Measurements from ENCODE around the gene JAKMIP2.

Gene JAKMIP2

DNA sequence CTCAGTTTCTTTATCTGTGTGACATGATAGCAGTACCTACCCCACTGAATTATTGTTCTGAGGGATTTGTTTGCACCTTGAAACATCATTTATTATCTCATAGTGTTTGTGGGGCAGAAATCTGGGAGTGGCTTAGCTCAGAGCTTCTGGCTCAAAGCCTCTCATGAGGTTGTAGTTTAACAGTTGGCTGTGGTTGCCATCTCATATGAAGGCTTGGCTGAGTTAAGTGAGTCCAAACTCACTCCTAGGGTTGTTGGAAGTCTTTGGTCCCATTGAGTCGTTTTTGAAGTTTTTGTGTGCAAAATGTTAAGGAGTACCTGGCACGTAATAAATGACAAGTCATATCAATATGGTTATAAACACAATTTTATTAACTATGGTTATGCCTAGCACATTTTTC is 3.6 kb upstream of the JAKMIP2 start:
- no peak for DNase-seq

DNA sequence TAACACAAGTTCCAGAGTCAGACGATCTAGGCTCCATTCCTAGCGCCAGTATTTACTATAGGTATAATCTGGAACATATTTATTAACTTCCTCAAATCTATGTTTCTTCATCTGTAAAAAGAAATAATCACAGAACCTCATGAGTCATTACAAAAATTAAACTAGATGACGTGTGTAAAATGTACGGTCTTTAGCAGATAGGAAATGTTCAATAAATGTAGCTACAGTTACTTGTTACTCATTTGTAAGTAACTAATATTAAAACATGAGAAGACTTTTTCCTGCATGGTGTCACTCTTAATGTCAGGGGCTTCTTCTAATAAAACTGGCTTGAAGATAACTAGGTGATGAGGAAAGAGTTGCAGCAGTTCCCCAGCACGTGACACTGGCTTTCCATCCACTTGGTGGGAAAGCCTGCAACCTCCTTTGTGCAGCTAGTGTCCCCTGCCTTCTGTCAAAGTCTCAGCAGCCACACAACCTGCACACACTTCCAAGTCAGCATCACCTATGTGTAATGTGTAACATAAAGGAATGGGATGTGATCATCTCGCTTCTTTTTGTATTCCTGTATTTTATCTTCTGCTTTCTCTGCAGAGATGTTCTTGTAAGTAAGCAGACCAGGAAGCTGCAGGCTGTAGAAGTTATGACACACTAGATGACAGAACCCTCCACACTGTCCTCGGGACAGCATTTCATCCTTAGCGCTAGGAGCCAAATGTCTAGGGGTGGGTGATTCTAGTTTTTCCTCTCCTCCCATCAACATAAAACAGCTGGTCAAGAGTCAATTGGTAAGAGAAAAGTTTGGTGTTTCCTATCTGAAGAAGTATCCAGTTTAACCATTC is 1.8 kb upstream of the JAKMIP2 start:
- DNase-seq, result no peak

DNA sequence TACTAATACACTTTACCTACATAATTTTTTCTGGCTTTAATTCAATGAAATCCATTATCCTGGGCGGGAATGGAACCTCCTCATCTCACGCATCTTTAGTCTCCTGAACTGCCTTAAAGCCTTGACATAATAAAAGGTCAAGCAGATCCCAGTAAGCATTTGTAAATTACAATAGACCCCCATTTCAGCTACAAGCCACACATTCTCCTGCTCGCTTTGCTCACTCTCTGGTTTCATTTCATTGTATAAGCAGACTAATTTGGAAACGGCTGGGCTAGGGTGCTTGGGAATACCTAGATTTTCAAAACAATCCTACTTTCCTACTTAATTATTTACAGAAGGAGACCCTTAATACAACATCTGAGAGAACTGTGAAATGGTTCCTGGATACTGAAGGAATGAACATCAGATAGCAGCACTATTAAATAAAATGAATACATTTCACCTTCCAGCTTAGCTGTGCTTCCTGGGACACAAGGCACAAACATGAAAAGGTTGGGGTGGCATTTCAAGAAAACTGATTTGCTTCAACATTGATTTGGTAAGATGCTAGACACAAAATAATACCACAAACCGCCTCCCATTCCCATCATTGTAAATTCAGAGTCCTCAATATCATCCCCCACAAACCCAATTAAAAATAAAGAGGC is 1.5 kb downstream of the JAKMIP2 start:
- DNase-seq, result no peak

DNA sequence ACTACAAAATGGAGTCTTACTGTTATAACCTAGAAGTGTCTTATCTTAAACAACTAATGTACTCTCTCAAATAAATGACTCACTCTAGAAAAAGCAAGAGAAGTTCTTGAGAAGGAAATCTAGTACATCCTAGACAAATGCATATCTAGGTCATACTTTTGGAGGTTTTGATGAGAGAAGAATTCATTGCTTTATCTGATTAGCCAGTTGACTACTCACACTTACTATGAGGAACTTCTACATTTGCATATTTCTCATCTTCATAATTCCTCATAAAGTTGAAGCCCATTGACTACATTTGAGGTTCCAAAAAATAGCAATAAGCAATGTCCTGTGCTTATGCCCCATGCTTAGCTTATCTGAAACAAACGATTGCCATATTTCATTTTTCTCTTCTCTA is 2.8 kb downstream of the JAKMIP2 start:
- DNase-seq, result no peak

DNA sequence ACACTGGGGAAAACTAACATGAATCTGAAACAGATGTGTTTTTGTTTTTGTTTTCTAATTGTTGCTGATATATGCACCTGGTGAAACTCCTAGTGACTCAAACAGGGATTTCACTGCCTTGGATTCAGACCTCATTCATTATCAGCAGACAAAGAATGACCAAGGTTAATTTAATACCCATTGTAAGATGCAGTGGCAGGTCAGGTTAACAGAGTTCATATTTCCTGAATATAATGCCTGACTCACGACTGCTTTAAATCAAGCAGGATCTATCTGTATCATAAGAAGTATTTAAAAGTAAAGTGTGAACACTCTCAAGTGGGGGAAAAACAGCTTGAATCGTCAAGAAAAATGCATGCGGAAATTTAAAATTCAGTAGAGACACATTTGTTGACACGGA is 5.5 kb downstream of the JAKMIP2 start:
- DNase-seq, result no peak

DNA sequence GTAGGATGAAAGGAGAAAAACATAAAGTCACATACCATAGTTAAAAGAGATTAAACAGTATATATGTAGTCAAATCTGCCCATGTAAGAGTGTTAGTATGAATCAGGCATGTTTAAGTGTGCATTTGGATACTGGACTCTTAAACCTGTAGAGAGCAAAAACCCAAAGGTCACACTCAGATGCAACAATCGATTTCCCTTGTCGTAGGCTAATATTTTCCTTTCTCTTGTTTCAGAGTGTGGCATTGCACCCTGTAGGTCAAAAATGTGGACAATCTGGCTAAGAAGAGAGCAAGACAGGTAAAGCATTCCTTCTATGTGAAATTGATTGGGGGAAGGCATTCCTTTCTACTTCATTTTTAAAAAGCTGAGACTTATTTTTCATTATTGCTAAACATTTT is 8.9 kb downstream of the JAKMIP2 start:
- no peak for DNase-seq

DNA sequence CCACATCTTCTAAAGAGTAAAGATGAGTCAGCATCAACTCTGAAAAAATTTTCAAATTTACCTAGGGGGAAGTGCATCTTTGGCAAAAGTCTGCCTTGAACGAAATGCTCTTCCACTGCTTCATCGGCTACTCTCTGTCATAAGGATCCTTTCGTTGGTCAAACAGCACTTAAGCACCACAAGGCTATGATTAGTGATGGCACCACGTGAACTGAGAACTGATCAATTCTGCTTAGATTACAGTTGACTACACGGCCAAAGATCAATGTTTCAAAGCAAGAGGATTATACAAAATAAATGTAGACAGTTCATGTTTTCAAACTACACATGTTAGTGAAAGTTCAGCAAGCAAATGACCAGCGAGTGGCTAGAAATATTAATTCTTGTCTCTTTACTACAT is 9.4 kb downstream of the JAKMIP2 start:
- DNase-seq, result no peak

DNA sequence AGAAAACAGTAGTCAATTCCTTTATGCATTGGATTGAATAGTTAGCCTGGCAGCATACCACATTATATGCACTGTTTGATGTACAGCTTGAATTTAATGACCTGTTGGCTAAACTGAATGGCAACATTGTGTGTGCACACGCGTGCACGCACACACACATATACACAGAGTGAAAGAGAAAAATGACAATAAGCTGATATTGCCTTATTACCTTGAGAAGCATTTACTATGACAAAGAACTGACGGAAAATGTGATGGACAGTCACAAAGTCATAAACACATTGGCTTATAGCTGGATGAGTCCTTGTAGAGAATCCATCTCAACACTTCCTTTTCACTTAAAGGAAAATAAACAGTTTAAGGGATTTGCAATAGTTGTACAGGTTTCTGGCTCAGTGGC is 15.5 kb downstream of the JAKMIP2 start:
- no peak for DNase-seq

DNA sequence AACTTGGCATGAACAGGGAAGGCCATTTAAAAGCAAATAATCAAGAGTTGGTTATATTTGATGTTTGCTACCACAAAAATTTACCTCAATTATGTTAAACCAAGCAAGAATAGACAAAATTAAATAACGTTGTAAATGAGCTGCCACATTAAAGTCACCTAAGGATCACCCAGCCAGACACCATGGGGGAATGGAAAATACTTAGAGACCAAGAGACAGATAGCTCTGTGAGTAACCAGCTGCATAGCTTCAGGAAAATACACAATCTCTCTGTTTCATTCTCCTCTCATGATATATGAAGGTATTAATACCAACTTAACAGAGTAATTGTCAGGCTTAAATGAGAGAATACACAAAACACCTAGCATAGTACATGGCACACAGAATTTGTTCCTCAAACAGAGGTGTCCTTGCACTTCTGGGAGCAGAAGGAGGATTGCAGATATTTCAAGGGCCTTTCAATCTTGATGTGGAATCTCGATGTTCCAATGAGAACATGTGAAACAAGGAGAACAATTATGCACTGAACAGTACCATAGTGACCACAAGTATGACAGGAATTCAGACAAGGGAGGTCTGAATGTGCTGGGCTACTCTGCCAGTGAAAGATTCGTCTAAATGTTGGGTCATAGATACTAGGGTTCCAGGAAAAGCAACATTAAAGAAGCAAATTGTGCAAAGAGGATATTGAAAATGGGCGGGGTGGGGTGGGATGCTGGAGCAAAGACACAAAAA is 18.6 kb downstream of the JAKMIP2 start:
- no peak for DNase-seq

DNA sequence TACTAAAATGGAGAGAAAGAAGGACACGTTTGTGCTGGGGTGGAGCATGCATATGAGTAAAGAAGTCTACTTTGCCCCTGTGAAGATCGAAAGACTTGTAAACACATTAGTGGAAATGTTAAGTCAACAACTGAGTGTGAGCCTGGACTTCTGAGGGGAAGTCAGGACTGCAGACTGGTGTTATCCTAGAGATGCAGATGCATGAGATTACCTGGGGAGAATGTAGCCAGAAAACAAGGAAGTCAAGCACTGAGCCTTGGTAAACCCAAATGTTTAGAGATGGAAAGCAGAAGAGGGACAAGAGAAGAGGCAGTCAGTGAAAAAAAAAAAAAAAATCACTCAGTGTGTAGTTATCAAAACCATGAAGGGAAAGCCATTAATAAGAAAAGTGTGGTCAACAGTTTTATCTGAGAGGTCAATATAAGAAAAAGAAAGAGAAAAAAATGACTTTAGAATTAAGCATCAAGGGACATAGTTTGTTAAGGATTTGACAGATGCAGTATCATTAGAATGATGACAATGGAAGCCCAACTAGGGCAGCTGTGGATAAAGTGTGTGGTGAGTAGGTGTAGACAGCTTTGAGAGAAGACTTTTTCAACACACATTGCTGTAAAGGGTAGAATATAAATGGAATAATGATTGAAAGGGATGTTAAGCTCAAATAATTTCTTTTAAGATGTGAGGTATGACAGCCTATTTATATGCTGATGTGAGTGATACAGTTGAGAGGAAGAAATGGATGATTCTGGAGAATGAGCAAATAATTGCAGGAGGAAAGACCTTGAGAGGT is 22.2 kb downstream of the JAKMIP2 start:
- no peak for DNase-seq

DNA sequence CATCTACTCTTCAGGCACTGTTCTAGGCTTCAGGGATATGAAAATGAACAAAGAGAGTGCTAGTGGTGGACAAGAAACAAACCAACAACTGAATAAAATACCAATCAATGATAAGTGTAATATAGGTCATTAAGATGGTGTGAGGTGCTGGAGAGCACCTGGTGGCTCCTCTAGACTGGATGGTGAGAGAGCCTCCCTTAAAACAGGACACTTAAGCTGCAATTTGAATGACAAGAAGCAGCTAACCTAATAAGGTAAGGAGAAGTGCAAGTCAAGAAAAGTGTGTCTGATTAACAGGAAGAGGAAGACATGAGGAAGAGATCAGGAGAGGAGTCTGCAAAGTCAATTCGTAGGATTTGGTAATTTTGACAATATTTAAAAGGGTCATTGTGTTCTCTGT is 23.1 kb downstream of the JAKMIP2 start:
- DNase-seq, result no peak

DNA sequence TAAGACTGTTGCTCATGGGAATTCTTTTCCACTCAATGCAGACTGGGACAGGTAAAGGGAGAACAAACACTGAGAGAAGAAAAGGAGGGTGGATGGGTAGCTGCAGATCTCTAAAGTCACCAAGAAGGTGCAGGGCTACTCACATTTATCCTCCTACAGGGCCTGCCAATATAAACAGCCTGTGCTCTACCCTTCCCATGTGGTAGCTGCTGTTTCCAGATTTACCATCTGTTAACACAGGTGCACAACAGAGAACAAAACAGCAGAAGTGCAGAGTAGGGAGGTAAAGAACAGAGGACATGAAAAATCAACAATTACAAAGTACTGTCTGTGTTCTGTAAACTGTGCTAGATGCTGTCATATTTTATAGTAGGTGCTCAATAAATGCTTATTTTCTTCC is 26.0 kb downstream of the JAKMIP2 start:
- no peak for DNase-seq

DNA sequence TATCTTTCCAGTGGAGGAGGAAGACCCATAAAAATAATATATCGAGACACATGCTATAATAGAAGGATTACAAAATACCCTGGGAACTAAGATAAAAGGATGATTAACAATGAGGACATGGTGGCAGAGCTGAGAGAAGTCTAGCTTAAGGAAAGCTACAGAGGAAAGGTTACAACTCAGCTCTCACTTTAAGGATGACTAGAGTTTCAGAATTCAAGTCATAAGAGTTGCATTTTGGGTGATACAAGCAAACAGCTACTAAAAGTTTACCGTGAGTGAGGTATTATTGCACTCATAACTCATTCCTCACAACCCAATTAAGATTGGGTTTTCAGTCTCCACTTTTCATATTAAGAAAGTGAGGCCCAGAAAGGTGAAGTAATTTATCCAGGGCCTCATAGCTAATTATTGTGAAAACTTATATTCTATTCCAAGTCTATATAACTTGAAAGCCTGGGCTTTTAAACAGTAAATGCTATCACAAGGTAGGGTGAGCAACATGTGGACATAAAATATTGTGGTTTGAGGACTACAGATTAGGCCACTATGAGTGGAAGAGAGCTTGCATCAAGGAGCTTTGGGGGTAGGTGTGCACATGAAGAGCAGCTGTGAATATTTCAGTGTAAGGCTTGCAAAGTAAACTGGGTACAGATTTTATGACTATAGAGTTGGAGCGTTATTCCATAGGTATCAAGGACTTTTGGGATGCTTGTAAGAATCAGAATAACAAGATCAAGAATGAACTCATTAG is 28.0 kb downstream of the JAKMIP2 start:
- DNase-seq, result no peak

DNA sequence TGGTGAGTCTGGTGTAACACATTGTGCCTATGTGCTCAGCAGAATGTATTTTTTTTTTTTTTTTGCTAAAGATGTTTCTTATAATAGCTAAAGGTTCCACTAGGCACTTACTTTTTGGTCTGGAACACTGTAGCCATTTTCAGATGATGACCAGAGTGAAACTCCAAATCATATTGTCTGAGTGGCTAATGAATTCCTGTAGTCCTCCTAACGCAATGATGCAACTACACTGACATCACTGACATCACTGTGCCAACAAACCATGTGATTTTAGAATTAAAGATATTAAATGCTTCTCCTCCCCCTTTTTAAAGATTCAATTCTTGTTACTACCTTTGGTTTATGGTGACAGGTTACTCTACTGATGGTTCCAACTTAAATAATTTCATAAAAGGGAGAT is 28.8 kb downstream of the JAKMIP2 start:
- DNase-seq, result no peak

DNA sequence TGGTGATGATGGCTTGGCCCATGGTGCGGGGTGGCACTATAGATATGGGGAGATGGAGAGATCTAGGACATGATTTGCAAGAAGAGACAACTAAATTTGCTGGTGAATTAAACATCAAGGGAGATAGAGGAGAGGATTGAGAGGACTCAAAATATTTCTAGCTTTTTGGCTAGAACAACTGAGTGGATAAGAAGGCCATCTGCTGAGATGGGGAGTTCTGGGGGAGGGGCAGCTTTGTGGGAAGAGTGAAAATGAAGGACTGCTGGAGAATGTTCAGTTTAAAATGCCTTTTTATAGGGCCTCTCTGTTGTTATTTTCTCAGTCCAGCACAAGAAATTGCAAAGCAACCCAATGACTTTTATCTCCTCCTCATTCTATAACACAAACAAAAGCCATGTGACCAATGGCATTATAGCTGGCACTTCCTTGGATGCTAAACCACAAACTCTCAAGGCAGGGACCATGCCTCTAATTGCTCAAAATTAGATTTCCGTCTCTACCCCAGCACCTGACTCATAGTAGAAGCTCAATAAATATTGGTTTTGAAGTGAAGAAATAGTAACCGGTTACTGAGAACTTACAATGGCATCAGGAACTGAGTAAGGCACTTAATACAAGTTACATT is 29.8 kb downstream of the JAKMIP2 start:
- DNase-seq, result no peak

DNA sequence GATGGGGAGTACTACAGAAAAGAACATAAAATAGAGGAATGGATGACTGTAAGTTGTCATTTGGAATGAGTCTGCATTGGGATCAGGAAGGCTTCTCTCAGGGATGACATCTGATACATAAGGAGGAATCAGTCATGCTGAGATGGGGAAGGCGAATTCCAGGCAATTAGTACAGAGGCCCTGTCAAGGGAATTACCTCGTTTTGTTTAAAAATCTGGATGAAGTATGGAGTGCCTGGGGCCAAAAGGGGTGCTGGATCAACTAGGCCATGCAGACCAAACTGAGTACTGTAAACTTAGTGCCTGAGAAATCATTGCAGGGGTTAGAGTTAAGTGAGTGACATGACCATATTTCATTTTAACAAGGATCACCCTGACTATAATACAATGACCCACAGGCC is 30.5 kb downstream of the JAKMIP2 start:
- no peak for DNase-seq

DNA sequence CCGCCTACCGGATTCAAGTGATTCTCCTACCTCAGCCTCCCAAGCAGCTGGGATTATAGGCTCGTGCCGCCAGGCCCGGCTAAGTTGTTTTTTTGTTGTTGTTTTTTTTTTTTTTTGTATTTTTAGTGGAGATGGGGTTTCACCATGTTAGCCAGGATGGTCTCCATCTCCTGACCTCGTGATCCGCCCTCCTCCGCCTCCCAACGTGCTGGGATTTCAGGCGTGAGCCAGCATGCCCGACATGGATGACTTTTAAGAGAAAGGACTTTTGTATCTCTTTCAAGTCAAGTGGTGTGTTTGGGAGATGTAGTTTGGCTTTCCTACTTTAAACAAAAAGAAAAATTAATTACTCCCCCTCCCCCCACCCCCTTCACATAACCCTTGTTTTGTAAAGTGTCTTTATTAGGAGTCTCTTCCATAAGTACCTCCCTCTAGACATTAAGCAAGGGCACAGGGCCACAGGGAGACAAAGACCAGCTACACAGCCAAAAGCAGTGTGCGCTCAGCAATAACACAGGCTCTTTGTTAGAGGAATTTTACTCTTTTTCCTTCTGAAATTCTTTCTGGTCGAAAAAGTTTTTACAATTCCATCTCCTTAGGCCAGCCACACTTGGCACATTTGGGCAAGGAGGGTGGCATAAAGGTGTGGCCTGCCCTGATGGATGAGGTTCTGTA is 31.2 kb downstream of the JAKMIP2 start:
- no peak for DNase-seq

DNA sequence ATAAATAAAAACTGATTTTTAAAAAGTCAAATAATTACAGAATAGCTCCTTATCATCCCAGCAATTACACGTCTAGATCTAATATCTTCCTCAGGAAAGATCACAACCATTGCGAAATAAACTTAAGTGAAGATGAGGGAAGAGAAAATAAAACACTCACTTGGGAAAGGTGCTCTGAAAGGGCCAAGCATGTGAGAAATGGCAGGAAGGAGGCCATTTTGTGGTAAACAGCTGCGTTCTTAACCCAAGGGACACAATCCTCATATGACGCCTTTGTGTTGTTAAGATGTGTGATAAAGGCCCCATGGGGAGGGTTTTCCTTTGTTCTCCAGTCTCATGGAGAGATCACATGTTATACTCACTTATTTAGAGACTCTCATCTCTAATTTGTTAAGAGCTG is 32.5 kb downstream of the JAKMIP2 start:
- DNase-seq, result no peak

DNA sequence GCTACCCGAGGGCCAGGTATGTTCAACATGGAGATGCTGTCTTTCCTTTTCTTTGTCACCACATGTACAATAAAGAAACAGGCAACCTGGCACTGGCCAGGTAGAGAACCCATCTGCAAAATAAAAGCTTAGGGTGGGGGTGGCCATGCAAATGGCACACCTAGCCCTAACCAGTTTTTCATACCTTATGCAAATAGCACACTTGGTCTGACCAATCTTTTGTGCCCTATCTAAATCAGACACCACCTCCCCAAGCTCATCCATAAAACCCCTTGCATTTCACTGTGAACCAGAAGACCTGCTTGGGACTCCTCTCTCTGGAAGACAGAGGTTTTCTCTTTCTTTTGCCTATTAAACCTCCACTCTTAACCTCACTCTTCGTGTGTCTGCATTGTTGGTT is 33.9 kb downstream of the JAKMIP2 start:
- DNase-seq, result no peak

DNA sequence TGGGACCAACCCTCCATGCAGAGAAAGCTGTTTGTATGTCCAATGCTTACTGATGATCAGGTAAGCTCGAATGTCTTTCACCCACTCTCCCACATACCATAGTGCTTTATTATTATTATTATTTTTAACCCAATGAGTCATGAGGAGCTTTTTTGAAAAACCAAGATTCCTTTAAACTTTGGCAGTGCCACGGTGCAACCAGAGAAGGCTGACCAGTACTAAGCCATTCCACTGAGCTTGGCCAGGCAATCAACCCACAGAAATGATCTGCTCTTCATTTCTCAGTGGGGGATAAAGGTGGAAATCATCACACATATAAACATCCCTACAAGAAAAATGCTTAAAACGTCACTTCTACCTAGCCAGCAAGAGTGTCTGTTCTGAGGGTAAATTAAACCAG is 35.5 kb downstream of the JAKMIP2 start:
- no peak for DNase-seq

DNA sequence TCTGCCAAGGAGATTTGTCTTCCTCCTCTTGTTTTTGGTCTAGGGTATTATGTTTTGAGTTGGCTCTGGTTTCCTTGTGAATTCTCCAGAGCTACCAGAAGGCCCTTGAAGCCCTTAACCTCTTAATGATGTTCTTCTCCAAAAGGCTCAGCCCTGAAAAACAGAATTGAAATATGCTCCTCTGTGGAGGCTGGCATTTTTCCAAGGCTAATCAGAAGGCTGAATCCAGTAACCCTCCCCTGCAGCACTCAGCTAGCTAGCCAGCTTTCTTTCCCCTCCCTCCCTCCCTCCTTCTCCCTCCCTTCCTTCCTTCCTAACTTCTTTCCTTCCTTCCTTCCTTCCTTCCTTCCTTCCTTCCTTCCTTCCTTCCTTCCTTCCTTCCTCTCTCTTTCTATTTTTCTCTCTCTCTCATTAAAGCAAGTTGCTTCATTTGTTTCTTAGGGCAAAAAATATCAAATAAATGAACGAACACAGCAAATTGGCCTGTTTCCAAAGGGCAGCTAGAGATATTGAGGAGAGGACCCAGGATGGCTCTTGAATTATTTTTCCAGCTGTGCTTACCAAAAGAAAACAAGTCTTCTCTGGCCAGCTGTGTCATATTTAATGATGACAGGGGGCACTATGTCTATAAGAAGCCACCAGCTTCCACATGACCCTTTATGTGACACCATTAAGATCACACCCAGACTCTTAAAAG is 38.7 kb downstream of the JAKMIP2 start:
- no peak for DNase-seq

All from GDM1 (cell line).